MV-4-11 (cell line): ENCODE data around the gene TRNT1.

Source experiments
- DNase-seq: peaks from one replicate; lab custom pipeline; 2025; lab: John Stamatoyannopoulos, UW

Gene TRNT1

DNA sequence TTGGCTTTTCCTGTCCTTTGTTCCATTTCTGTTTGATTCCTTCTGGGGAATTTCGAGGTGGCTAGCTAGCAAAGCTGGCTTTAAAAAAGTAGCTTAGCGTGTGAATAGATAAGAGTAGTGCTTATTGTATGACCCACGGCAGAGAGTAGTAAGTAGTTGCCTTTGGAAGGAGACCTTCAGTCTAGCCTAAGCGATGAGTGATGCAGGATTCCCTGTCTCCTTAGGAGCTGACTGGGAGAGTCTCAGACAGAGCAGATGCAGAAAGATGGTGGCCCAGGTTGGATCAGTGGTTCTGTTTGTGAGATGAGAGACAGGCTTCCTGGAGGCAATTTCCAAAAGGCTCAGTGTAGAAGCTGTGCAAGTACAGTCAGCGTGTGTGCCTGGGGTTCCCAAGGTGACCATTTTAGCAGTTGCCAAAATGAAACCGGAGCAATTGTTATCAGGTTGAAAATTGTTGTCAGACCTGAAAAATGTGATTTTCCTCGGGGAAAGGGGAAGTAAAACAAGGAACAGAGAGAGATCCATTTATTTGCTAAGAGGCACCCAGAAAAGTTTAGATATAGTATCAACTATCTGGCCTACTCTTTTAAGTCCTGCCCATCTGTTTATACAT, 15.9 kb upstream of the TRNT1 start:
- DNase-seq = peak; percentile 64

DNA sequence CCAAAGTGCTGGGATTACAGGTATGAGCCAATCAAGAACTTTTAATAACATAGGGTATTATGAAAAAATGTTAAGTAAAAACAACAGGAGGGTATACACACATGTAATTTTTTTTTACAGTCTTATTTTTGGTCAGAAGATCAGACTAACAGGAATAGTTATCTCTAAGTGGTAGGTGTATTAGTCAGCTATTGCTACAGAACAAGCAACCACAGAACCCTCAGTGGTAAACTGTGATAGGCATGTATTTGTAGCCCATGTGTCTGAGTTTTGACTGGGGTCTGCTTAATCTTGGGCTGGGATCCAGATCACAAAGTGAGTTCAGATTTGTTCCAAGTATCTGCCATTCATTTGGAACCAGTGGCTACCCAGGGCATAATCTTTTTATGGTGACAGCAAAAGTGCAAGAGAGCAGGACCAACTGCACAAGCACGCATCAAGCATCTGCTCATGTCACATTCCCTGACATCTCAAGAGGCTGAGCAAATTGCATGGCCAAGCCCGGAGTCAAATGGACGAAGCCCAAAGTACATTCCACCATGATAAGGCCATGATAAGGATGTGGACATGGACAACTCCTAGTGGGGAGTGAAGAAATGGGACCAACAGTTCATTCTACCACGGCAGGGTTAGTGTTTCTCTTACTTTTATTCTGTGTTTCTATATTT, 13.6 kb upstream of the TRNT1 start:
- DNase-seq = no peak

DNA sequence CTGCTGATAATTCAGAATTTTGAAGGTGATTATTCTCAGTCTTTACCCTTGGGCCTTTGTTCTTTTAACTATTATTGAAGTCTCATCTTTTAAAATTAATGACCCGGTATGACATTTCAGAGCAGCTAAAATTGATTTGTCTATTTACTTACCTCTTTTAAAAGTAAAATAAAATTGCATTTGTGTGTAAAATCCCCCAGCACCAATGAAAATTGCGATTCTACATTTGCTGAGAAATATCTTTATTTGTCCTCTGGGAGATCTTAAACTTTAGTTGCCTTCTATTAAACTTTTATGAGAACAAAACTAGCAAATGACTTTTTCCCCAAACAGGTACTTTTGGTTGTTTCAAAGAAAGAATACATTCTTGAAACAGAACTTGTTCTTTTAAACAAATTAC, 9.1 kb upstream of the TRNT1 start:
- DNase-seq = no peak

DNA sequence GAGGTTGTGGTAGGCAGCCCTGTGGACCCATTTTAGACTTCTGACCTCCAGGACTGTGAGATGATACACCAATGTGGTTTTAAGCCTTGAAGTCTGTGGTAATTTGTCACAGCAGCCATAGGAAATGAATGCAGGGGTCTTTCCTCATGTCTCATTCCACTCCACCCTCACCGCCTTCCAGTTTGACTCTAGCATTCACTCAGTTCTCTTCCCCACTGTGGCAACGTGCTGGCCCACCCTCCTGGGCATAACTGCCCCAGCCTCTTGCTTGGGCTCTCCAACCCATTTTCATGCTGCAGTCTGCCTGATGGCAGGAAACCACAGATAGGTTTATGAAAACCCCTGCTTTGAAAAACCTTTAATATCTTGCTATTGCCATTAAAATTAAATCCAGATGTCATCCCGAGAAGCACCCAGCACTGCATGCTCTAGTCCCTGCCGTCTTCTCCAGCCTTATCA, 7.3 kb upstream of the TRNT1 start:
- DNase-seq = no peak

DNA sequence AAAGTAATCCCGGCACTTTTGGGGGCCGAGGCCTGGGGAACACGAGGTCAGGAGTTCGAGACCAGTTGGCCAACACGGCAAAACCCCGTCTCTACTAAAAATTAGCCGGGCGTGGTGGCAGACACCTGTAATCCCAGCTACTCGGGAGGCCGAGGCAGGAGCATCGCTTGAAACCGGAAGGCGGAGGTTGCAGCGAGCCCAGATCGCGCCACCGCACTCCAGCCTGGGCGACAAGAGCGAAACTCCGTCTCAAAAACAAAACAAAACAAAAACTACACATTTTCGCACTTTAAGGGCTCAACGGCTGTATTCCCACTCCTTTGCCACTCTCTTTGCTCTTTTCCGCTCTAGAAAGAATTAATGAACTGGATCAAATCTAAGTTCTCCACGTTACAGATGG, 763 bp upstream of the TRNT1 start:
- no peak for DNase-seq

DNA sequence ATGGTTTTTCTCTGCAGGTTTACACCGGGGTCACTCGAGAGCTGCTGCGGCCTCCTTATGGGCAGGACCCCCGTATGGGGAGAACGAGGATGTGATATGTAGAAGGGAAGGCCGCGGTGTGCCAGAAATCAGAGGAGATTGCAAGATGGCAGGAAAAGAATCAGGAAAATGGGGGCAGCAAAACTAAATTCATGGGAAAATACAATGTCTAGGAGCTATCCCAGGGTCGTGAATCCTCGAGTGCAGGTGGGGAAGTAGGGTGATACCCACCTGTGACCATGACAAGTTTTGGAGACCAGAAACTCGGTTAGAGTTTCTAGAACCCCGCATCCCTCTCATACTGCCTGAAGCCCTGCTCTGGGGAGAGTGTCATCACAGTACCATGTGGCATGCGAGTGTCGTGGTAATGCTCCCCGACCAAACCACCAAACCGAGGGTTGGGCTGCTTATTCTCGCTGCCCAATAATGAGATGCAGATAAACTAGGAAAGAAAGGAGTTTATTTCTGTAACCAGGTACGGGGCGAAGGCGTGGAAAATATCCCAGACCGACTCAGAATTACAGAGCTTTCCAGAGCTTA, 781 bp downstream of the TRNT1 start:
- DNase-seq = no peak

DNA sequence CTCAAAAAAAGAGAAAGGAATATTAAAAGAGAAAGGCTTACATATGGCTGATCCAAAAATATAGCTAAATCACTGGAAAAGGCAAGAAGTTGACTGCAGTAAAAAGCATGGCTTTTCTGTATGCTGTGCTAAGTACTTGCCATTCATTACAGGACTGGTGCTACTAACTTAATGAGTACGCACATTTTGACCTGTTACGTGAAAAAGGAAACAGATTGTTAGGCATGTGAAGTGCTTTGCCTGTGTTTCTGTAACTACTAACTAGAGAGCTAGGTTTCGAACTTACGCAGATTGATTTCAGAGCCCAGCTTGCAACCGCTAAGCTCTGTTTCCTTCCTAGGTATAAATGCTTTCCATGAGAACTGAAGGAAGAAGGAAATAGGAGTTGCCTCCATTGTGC, 2.8 kb downstream of the TRNT1 start:
- no peak for DNase-seq

DNA sequence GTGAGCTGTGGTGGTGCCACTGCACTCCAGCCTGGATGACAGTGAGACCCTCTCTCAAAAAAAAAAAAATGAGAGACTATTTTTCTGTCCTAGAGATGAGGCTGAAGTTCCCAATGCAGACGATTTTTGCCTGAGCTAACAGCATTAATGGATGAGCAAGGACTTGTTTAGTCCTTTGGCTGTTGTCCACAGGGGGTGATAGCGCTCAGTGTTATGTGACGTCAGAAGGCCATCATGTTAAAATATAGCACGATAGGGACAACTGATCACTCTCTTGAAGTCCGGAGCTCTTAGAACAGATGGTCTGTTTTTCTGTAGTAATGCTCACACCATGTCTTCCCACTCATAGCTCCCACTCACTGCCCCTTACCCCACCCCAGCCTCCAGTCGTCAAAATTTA, 6.8 kb downstream of the TRNT1 start:
- no peak for DNase-seq

DNA sequence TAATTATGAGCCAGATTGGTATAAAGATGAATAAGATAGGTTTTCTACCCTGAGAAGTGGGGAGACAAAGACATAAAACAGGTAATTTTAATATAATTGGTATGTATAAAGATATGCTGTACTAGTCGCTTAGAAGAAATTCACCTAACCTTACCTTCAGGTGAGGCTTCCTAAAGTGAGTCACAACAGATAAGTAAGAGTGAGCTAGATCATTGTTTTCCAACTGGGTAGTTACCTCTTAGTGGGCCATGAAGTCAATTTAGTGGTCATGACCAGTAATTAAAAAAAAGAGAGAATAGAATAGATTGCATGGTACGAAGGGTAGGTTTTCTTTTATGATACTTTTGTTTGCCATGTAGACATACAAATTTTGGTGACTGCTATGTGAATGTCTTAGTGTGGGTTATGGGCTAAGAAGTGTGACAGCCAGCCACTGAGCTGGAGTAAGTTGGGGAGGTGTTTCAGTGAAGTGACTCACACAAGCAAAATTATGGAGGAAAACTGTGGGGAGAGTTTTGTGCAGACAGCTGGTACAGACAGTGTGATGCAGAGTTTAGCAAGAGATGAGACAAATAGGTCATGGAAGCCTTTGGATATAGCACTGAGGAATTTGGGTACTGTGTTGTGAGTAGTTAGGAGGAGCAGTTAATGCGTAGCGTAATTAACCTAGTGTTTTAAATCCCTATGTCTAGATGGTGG, 8.2 kb downstream of the TRNT1 start:
- DNase-seq = no peak

DNA sequence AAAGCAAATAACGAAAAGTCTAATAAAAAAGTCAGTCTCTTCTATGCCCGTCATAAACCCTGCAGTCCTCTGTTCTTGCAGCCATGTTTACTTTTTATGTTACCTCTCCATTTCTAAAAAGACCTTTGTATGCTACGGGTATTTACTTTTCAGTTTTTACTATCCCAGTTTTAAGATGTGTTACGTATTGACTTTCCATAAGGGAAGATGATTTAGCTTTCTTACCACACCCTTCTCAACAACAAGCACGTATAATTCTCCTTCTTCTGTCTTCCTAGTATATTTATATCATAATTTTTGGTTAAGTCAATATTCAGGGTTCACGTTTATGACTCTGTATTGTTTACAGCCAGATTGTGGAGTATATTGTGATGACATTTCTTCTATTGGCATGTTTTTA, 10.8 kb downstream of the TRNT1 start:
- no peak for DNase-seq

DNA sequence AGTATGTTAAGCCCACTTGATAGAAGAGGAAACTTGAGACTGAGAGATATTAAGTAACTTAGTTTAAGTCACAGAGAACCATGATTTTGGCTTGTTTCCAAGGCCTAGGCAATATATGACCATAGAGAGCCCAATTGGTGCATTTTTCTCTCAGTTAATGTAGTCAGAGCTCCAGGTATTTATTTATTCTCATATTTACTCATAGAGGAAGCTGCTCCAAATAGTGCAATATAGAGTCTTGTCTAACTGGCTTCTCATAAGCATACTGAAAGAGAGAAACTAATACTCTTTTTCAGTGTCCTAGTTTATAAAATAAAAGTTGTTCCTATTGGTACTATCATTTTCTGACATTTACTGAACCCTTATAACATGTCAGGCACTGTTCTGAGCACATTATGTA, 15.2 kb downstream of the TRNT1 start:
- DNase-seq = no peak

DNA sequence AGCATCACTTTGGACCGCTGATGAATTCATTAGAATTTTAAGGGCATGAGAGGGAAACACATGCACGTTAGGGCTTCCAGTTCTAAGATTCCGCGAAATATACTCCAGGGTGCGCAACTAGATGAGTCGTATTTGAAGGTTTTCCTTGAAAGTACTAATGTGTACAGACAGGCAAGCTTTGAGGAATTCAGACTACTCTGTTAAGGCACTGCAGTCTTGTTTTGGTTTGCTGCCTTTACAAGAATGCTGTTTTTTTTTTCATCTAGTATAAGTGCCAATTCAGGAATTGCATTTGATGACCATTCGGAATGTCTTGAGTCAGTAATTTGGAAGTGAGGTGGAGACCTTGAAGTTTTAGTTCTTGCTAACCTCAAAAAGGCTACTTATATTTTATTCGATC, 19.1 kb downstream of the TRNT1 start:
- DNase-seq = no peak

DNA sequence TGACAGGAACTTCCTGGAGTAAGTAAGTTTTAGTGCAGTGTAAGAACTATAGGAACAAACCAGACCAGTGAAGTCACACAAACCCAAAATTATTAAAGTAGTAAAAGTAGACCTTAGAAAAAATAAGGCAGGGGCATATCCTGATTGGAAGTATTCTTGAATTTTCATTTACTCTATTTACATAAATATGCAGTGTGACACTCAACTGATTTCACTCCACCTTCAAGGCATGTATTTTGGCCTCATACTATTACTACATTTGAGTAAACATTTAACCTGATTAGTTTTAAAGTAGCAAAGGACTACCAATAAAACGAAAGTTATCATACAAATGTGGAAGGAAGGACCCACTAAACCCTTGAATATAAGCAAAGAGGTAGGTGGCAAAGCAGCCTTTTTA, 22.8 kb downstream of the TRNT1 start:
- no peak for DNase-seq

DNA sequence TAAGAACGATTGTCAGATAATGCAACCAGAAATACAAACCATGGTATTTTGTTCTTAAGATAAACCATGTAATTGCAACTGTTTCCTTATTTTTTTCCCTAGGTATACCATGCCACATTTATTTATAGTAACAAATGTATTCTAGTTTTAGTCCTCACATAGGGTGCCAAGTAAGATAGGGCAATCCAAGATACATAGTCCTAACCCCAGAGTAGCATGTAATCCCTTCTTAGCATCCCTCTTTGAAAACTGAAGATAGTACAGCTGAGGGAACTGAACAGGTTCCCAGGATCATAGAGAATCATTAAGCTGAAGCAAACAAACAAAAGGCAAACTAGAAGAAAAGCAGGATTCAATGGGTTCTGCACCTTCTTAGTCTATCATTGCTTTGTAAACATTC, 24.8 kb downstream of the TRNT1 start:
- DNase-seq = no peak

DNA sequence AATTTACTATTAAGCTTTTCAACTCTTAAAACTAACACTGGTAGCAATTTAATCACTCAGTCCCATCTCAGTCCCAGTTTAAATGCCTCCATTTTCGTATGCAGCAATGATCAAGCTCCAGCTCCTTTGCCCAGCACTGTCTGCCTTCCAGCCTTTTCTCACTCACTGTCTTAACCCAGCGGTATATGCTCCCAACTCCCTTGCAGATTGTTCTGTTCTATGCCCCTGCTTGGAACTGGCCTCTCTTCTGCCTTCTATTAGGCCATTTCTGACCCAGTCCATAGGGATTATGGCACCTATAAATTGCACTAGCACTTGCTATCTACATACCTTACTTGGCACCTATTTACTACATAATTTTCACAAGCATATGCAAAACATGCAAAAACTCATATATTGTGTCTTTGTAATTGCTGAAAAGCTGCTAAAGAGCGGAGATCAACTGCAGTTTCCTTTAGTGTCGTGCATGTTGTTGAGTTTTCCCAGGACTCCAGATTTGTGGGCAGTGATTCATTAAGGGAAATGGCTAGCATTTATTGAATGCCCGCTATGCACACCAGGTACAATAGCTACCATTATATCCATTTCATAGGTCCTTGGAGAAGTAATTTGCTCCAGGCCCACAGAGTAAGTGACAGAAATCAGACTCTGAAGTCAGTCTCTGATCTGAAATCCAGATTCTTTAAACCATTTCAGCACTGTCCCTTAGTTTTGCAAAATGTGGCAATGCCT, 28.3 kb downstream of the TRNT1 start:
- no peak for DNase-seq

DNA sequence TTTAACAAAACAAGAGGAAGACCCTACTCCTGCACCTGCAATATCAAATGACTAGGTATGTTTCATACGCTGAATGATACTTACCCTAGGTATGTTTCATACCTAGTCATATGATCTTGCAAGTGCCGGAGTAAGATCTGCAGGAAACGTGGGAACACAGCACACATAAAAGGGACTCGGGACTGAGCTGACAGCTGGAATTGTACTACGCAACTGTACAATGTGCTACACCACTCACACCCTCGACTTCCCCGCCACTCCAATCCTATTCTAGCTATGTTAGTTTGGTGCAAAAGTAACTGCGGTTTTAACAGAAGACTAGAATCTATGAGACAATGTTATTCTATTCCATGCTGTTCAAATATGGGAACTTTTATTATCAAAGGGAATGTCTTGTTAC, 30.7 kb downstream of the TRNT1 start:
- DNase-seq = no peak

DNA sequence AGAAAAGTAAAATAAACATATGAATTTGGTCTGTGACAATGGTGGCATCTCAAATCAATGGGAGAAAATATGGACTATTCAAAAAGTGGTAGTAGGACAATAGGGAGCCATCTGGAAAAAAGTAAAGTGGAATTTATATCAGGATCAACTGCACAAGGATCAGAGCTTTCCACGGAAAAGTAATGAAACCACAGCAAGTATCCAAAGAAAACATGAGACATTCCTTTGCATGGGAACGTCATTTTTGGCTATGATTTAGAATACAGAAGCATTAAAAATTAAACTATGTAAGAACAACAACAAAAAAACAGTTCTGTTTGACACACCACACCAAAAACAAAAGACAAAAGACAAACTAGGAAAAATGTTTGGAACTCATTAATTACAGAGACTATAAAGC, 34.1 kb downstream of the TRNT1 start:
- no peak for DNase-seq

DNA sequence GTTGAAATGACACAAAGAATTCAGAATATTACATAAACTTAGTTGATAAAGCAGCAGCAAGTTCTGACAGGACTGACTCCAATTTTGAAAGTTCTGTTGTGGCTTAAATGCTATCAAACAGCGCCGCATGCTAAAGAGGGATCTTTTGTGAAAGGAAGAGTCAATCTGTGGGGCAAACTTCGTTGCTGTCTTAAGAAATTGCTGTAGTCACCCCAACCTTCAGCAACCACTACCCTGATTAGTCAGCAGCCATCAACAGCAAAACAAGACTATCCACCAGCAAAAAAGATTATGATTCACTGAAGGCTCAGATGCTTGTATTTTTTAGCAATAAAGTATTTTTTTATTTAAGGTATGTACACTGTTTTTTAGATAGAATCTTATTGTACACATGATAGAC, 38.5 kb downstream of the TRNT1 start:
- no peak for DNase-seq

DNA sequence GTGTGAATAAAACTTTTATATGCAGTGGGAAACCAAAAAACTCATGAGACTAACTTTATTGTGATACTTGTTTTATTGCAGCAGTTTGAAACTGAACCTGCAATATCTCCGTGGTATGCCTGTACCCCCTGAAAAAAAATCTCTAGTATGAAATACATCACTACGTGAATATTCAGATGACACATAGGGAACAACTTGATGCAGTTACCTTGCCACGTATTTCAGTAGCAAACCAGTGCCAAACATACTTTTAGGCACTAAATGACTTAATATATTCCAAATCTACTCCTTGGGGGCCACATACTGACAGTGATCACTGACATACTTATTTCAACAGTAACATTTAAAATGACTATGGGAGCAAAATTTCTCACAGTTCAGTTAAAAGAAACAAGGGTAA, 38.9 kb downstream of the TRNT1 start:
- DNase-seq = no peak

DNA sequence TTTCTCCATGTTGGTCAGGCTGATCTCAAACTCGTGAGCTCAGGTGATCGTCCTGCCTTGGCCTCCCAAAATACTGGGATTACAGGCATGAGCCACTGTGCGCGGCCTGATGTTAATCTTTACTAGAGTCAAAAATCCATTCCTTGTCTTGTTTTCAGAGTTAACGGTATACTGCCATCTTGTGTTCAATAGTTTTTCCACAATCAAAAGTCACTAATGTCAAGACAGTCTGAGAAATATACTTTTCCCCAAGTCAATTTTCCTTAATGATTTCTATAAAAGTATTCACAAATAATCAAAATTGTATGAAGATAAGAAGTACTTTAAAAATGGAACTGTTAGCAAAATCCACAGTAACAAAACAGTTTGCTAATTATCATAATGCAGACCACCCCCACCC, 44.3 kb downstream of the TRNT1 start:
- no peak for DNase-seq

DNA sequence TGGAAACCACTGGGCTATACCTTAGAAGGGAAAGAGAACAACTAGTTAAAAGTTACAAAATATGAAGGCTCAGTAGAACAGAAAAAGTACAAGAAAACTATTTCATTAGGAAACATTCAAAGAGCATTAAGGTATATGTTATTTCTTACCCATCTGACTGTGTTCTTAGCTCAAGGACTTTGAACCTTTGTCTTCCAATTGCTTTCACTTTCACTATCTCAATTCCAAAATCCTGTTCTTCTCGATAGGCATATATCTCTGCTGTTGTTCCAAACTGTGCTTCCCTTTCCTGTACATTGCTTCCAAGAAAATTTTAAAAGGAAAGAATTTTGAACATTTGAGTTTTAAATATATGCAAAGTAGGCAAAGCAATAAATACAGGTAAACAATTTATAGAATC, 45.9 kb downstream of the TRNT1 start:
- no peak for DNase-seq

DNA sequence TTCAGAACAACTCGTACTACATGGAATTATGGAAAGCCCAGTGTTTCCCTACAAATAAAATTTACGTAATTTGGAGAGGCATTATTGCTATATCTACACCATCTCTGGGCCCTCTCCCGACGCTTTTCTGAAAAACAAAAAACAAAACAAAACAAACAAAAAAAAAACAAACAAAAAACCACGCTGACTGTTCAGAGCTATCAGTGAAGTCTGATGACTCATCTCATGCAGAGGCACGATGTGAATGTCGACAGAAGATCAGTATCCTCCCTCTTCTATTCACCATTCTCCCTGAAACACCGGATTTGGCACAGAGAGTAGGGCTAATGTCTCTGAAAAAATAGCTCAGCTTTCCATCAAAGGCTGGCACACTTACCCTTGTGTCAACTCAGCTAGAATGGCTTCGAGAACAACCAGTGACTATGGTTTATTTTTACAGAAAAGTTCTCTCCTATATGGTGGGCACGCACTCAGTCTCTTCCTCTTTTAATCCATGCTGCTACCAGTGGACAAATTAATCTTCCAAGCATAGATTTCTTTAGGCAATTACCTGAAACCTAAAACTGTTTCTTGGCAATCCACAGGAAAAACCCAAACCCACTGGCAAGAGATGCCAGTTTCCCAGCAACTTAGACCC, 51.2 kb downstream of the TRNT1 start:
- no peak for DNase-seq
